ENCODE data around the gene CPS1.

- TF ChIP-seq SUZ12 (IDR thresholded peaks at IDR 0.05; ENCODE audit: extremely low read depth, insufficient read depth, insufficient read length) (no peak), YY1 (IDR thresholded peaks at IDR 0.05; ENCODE audit: insufficient read depth, insufficient read length) (no peak), ZNF274 (IDR thresholded peaks at IDR 0.05; ENCODE audit: low read depth, low read length) (no peak)
Observed at GRCh38 chr2:210562091-210562490, 5.7 kb downstream of the CPS1 start.
